CD4-positive, alpha-beta T cell treated with Interleukin-1 beta for 1 hour (primary cell): ENCODE data around the gene ADCY9.

Experiments
- DNase-seq, 2 donors: peaks; one replicate each; pipeline ENCODE4 v3.0.0-alpha.2; 2020 to 2022

Gene ADCY9

GRCh38 chr16:4120176-4120575 lies 3.9 kb upstream of the ADCY9 start:
- DNase-seq, result no peak

- DNase-seq, result no peak
These were observed 972 bp upstream of the ADCY9 start for GRCh38 chr16:4117250-4117578.

DNA sequence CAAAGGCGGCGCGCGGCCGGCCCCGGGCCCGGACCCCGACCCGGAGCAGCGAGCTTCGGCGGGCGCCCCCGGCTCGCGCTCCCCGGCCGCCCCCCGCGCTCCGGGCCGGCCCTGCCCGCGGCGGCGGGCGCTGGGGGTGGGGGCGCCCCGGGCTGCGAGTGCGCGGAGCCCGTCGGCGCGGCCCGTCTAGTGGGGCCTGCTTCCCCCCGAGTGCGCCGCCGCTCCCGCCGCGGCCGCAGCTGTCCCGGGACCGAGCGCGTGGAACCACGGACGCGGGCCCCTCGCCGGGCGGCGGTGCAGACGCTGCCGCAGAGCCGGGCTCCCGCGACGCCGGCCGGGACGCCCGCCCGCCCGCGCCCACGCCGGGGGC lies 308 bp downstream of the ADCY9 start:
- DNase-seq, result no peak

- DNase-seq, result peak; percentile 42 to 43
These were observed 863 bp downstream of the ADCY9 start for GRCh38 chr16:4115209-4115948.

DNA sequence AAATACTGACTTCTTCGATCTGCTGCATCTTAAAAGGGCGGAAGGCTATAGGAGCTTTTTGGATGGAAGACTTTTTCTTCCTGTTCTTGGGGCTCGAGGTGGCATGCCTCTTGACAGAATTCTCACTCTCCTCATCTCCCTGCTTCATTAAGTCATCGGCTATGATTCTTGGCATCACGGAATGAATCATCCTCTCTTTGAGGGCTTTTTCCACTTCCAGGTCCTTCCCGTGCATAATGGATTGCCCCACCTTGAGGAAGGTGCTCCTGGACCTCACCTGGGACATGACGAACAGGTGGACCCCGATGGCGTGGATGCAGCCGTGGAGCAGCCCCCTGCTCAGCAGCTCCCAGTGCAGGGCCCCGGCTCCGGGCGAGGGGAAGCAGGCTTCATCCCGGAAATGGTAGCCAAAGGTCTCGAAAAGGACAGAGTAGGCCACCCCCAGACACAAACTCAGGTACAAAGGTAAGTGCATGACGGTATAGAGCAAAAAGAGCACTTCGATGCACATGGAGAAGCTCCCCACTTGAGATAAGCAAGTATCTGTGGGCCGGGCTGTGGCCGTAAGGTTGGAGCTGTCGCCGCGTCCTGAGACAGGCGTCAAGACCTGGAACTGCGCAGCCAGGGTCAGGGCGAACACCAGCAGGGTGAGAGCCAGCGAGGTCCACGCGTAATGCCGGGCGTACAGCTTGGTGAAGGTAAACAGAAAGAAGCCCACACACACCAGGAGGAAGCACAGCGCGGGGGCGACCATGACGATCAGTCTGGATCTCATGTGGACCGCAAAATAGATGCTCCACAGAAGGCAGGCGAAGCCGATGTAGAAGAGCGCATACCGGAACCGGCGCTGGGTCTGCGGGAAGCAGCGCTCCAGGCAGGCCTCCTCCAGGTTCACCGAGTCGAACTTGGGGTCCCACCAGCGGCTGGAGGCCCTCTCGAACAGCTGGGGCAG lies 1.7 kb downstream of the ADCY9 start:
- no peak for DNase-seq

- no peak for DNase-seq
These were observed 2.6 kb downstream of the ADCY9 start for GRCh38 chr16:4113358-4114256.

GRCh38 chr16:4111748-4112696 lies 4.2 kb downstream of the ADCY9 start:
- no peak for DNase-seq

DNA sequence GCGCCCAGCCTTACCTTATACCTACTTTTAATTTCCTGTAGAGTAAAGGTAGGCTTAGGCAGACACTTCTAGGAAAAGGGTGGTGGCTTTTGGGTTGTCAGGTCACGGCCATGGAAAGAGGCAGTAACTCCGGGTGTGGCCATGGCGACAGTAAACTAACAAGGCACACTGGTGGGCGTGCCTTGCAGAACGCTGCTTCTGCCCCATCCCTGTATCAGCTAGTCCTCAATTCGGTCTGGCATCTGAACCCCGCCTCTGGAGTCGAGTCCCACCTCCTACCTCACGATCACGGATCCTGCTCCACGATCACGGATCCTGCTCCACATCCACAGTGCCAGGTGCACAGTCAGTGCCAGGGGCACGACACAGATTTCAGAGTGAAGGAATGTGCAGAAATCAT lies 5.6 kb downstream of the ADCY9 start:
- no peak for DNase-seq

GRCh38 chr16:4110065-4110464 lies 6.2 kb downstream of the ADCY9 start:
- DNase-seq, result no peak

DNA sequence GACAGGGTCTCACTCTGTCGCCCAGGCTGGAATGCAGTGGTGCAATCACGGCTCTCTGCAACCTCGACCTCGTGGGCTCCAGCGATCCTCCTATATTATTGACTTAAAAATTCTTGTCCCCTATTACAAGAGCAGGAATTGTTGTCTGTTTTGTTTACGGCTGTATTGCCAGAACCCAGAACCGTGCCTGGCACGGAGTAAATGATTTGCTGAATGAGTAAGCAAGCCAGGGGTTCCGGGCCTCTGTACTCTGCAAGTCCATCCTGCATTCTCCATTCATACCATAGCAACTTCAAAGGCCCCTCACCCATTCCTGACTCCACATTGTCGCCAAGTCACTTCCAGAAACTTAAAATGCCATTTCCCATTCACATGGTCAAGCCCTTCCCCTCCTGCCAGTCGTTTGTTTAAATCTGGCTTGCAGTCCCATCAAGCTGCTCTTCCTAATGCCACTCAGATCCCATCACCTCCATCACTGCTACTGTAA lies 6.9 kb downstream of the ADCY9 start:
- no peak for DNase-seq

DNA sequence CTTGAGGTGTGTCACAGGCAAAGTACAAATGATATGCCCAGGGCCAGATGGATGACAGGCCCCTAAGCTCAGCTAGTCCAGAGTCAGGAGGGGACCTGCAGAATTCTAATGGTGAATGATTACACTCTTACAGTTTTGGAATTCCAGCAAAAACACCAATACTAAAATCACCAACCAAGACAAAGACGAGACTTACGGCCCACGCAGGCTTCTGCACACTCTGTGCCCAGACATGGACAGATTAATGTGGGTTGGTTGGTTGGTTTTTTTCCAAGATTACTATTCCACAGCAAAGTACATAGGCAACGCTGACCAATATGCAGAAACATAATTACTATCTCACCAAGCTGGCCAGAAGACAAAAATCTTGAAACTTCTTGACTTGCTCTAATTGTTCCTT lies 9.7 kb downstream of the ADCY9 start:
- no peak for DNase-seq

DNA sequence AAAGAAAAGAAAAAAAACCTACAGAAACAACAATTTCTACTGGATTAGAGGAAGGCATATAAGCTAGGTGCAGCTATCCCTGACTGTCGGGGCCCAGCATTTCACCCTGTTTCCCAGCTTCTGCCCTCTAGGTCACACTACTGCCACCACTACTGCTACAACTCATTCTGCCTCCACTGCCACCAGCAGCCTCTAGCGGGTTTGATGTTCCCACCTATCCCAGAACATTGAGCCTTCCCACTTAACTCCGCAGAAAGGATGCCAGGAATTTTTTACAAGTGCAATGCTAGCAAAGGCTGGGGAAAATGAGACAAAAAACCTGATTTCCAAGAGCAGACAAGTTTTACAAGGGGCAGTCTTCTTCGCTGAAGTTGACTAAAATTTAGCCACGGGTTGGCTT lies 10.4 kb downstream of the ADCY9 start:
- DNase-seq, result no peak

DNA sequence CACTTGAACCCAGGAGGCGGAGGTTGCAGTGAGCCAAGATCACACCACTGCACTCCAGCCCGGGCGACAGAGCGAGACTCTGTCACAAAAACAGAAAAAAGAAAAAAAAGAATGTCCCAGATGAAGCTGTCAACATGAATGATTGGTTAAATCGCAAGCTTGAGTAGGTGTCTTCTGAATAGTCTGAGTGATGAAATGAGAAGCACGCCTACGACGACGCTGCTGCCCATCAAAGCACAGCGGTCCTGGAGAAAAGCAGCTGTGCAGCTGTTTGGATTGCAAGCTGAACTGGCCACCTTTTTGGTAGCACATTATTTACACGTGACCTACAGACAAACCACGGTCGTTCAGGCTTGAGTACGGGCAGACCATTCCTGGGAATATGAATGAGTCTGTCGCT lies 12.5 kb downstream of the ADCY9 start:
- no peak for DNase-seq

- DNase-seq, result no peak
These were observed 14.6 kb downstream of the ADCY9 start for GRCh38 chr16:4101421-4102219.

GRCh38 chr16:4098501-4098900 lies 17.7 kb downstream of the ADCY9 start:
- no peak for DNase-seq

DNA sequence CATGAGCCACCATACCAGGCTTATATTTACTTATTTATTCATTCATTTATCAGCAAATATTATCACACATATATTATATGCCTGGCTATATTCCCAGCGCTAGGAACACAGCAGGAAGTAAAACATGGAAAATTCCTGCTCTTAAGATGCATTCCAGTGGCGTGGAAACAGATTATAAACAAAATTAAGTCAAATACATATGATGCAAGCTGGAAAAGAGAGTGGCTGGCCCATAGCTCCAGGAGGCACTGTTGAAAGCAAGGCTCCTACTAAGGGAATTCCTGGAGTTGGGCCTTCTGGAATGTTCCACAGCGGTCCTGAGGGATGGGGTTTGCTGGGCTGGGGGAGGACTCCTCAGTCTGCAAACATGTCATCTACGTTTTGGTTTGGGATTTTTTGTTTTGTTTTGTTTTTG lies 18.4 kb downstream of the ADCY9 start:
- no peak for DNase-seq

GRCh38 chr16:4096509-4096908 lies 19.7 kb downstream of the ADCY9 start:
- DNase-seq, result no peak

DNA sequence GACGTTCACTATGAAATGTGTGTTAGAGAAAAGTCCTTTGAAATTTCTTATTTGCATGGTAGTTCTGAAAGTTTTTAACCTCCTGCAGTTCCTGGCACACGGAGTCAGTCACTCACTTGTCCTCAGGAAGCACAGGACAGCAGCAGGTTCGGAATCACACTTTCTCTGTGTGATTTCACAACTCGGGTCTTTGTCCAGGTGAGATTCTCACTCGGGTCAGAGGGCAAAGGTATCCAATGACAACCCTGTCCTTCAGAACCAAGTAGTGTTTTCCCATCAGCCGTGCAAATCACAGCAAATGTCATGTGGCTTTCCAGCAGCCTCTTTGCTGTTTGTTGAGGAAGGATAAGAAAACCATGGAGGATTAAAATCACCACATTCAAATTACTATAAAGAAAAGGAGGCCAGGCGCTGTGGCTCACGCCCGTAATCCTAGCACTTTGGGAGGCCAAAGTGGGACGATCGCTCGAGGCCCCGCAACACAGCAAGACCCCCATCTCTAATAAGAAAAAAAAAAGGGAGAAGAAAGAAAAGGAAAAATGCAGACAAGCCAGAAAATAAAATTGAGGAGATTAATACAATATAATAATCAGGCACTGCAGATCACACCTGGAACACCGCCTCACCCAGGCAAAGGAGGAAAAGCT lies 22.0 kb downstream of the ADCY9 start:
- DNase-seq, result no peak

- no peak for DNase-seq
These were observed 22.6 kb downstream of the ADCY9 start for GRCh38 chr16:4093495-4094126.
